ENCODE data around the gene ZNF28. TPM values are rescaled to one million over a fixed set of nuclear protein-coding genes. Genes with fewer than 3 reads are reported as not detected.
A peak's percentile ranks its signal among the peaks of the same experiment; 100 is the strongest.
"Not testable (repeated sequence)": the region's sequence is repeated elsewhere in the genome, so short reads cannot be mapped to it uniquely, and the experiment has no call there.

Gene ZNF28
- total RNA-seq, 2 donors from 2014 or later: 50.4 to 52.2 TPM

DNA sequence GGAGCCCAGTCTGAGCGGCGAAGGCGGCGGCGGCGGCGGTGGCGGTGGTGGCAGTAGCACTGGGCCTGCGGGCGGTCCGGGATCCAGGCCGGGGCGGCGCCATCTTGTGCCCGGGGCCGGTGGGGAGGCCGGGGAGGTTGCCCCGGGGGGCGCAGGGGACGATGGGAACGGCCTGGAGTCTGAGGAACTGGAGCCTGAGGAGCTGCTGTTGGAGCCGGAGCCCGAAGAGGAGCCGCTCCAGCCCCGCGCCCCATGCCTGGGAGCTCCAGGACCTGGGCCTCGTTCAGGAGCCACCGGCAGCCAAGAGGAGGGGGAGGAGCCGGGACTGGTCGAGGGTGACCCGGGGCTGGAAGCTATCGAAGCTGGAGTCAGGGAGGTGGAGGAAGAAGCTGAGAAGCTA is 11.6 kb downstream of the ZNF28 start:
- Histone ChIP-seq H3K9me3 (ENCODE audit: control insufficient read depth, low read length) (peaks cover 62% of the 10 kb centered on the region), H3K4me1 (ENCODE audit: control insufficient read depth, insufficient read depth, low read length) (no peaks in the 10 kb centered on the region), H3K27me3 (ENCODE audit: control insufficient read depth, insufficient read depth, low read length, poor library complexity, severe bottlenecking) (no peaks in the 10 kb centered on the region), H3K27ac (ENCODE audit: low read depth, low read length) (no peak overlapping the region), H3K4me3 (ENCODE audit: low read length) (peak overlapping the region; percentile 49), H3K9ac (ENCODE audit: extremely low read depth, low read length, poor library complexity, severe bottlenecking) (no peak overlapping the region), H3K36me3 (ENCODE audit: control insufficient read depth, insufficient read depth, low read length) (peaks cover 65% of the 10 kb centered on the region)
- H3K9me3 Mint-ChIP-seq: peaks cover 36% of the 10 kb centered on the region
- no peak for DNase-seq
- H3K36me3 Mint-ChIP-seq (ENCODE audit: low read depth): peaks cover 71% of the 10 kb centered on the region
- WGBS, 2 experiments (ENCODE audit: insufficient coverage in 1 of 2, insufficient read length in 1 of 2): 88 to 95% methylated on average over 23 to 32 of the region's 32 CpGs
- peaks cover 5% of the 10 kb centered on the region for H3K4me1 Mint-ChIP-seq
- no peaks in the 10 kb centered on the region for H3K27me3 Mint-ChIP-seq (ENCODE audit: insufficient read depth)
- H3K4me3 Mint-ChIP-seq: no peak overlapping the region
- TF ChIP-seq, protein P1, sequence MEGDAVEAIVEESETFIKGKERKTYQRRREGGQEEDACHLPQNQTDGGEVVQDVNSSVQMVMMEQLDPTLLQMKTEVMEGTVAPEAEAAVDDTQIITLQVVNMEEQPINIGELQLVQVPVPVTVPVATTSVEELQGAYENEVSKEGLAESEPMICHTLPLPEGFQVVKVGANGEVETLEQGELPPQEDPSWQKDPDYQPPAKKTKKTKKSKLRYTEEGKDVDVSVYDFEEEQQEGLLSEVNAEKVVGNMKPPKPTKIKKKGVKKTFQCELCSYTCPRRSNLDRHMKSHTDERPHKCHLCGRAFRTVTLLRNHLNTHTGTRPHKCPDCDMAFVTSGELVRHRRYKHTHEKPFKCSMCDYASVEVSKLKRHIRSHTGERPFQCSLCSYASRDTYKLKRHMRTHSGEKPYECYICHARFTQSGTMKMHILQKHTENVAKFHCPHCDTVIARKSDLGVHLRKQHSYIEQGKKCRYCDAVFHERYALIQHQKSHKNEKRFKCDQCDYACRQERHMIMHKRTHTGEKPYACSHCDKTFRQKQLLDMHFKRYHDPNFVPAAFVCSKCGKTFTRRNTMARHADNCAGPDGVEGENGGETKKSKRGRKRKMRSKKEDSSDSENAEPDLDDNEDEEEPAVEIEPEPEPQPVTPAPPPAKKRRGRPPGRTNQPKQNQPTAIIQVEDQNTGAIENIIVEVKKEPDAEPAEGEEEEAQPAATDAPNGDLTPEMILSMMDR (conservative IDR thresholded peaks at IDR 0.05): no peak
- no peak overlapping the region for H3K27ac Mint-ChIP-seq

DNA sequence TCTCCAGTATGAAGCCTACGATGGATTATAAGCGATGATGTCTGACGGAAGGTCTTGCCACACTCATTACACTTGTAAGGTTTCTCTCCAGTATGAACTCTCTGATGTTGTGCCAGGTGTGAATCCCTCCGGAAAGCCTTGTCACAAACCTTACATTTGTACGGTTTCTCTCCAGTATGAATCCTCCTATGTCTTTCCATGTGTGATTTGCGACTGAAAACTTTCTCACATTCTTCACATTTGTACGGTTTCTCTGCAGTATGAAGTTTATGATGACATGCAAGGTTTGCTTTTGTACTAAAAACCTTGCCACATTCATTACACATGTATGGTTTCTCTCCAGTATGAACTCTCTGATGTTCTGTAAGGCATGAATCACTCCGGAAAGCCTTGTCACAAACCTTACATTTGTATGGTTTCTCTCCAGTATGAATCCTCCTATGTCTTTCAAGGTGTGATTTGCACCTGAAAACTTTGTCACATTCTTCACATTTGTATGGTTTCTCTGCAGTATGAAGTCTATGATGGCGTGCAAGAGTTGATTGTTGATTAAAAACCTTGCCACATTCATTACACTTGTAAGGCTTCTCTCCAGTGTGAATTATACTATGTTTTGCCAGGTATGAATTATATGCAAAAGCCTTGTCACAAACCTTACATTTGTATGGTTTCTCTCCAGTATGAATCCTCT is 21.3 kb downstream of the ZNF28 start:
- Histone ChIP-seq H3K9me3 (ENCODE audit: control insufficient read depth, low read length) (peaks cover 95% of the 10 kb centered on the region), H3K4me3 (ENCODE audit: low read length) (peak overlapping the region; percentile 73), H3K36me3 (ENCODE audit: control insufficient read depth, insufficient read depth, low read length) (peaks cover 92% of the 10 kb centered on the region)
- not testable (repeated sequence) for H3K4me3 Mint-ChIP-seq; H3K4me1 ChIP-seq (ENCODE audit: control insufficient read depth, insufficient read depth, low read length); H3K27ac ChIP-seq (ENCODE audit: low read depth, low read length); H3K27me3 ChIP-seq (ENCODE audit: control insufficient read depth, insufficient read depth, low read length, poor library complexity, severe bottlenecking); H3K27me3 Mint-ChIP-seq (ENCODE audit: insufficient read depth); DNase-seq; H3K27ac Mint-ChIP-seq; H3K4me1 Mint-ChIP-seq; H3K9ac ChIP-seq (ENCODE audit: extremely low read depth, low read length, poor library complexity, severe bottlenecking)
- Mint-ChIP-seq H3K9me3 (peaks cover 92% of the 10 kb centered on the region), H3K36me3 (ENCODE audit: low read depth) (peaks cover 91% of the 10 kb centered on the region)
- 95 to 96% methylated on average over 8 to 9 of the region's 9 CpGs for WGBS, 2 experiments (ENCODE audit: insufficient coverage in 1 of 2, insufficient read length in 1 of 2)

DNA sequence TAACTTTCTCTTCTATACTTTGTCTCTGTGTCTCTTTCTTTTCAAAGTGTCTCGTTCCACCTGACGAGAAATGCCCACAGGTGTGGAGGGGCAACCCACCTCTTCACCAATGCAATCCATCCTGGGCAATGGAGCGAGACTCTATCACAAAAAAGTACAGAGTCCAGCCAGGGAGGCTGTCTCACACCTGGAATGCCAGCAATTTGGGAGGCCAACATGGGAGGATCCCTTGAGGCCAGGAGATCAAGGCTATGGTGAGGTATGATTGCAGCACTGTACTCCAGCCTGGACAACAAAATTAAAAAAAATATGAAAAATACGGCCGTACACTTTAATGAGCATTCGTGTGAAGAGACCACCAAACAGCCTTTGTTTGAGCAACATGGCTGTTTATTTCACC is 32.0 kb downstream of the ZNF28 start:
- DNase-seq: no peak
- 93% methylated on average over 4 to 6 of the region's 6 CpGs for WGBS, 2 experiments (ENCODE audit: insufficient coverage in 1 of 2, insufficient read length in 1 of 2)
- Histone ChIP-seq H3K27ac (ENCODE audit: low read depth, low read length) (no peak overlapping the region), H3K9ac (ENCODE audit: extremely low read depth, low read length, poor library complexity, severe bottlenecking) (no peak overlapping the region), H3K9me3 (ENCODE audit: control insufficient read depth, low read length) (peaks cover 3% of the 10 kb centered on the region), H3K36me3 (ENCODE audit: control insufficient read depth, insufficient read depth, low read length) (no peaks in the 10 kb centered on the region), H3K4me3 (ENCODE audit: low read length) (no peak overlapping the region), H3K4me1 (ENCODE audit: control insufficient read depth, insufficient read depth, low read length) (no peaks in the 10 kb centered on the region), H3K27me3 (ENCODE audit: control insufficient read depth, insufficient read depth, low read length, poor library complexity, severe bottlenecking) (no peaks in the 10 kb centered on the region)
- H3K27ac Mint-ChIP-seq: no peak overlapping the region
- H3K27me3 Mint-ChIP-seq (ENCODE audit: insufficient read depth): peaks cover 2% of the 10 kb centered on the region
- peaks cover 6% of the 10 kb centered on the region for H3K36me3 Mint-ChIP-seq (ENCODE audit: low read depth)
- H3K4me3 Mint-ChIP-seq: no peak overlapping the region
- TF ChIP-seq, protein P1 (conservative IDR thresholded peaks at IDR 0.05): no peak
- H3K9me3 Mint-ChIP-seq: peaks cover under 1% of the 10 kb centered on the region
- H3K4me1 Mint-ChIP-seq: peaks cover 20% of the 10 kb centered on the region

Data from endodermal cell (in vitro differentiated cells).